HG03457 (cell line): Measurements from ENCODE around the gene C4B.
"Not testable (repeated sequence)": the region's sequence is repeated elsewhere in the genome, so short reads cannot be mapped to it uniquely, and the experiment has no call there.

Experiments
- ATAC-seq: cut with Tn5 transposase; IDR thresholded peaks from one replicate; pipeline ENCODE4 v1.9.1; 2021; ENCODE audit warnings: moderate number of reproducible peaks; ENCODE audit not compliant: unreplicated experiment

Gene C4B

GRCh38 chr6:31980998-31981397 is 33.6 kb upstream of the C4B start:
- not testable (repeated sequence) for ATAC-seq

GRCh38 chr6:31981744-31982143 is 32.9 kb upstream of the C4B start, which contains the start of gene C4A:
Gene C4A (plus strand): TSS chr6:31982057. CDS start chr6:31982108, 51 bp downstream.
- ATAC-seq, result not testable (repeated sequence)

- not testable (repeated sequence) for ATAC-seq
These were observed 25.2 kb upstream of the C4B start for GRCh38 chr6:31989363-31989762.

- not testable (repeated sequence) for ATAC-seq
These were observed 20.2 kb upstream of the C4B start for GRCh38 chr6:31994421-31994820.

GRCh38 chr6:31996385-31996784 is 18.2 kb upstream of the C4B start:
- ATAC-seq, result not testable (repeated sequence)

- not testable (repeated sequence) for ATAC-seq
These were observed 11.9 kb upstream of the C4B start for GRCh38 chr6:32002546-32003268.

GRCh38 chr6:32003301-32003700 is 11.3 kb upstream of the C4B start:
- not testable (repeated sequence) for ATAC-seq

- ATAC-seq, result not testable (repeated sequence)
These were observed 10.2 kb upstream of the C4B start for GRCh38 chr6:32004393-32004792.

- not testable (repeated sequence) for ATAC-seq
These were observed 9.6 kb upstream of the C4B start for GRCh38 chr6:32004864-32005537.

- ATAC-seq, result not testable (repeated sequence)
These were observed 9.1 kb upstream of the C4B start for GRCh38 chr6:32005538-32005880.

- ATAC-seq, result not testable (repeated sequence)
These were observed 8.5 kb upstream of the C4B start for GRCh38 chr6:32005991-32006529.

GRCh38 chr6:32007086-32007485 is 7.5 kb upstream of the C4B start:
- not testable (repeated sequence) for ATAC-seq

- ATAC-seq, result not testable (repeated sequence)
These were observed 6.6 kb upstream of the C4B start for GRCh38 chr6:32008037-32008436.

- not testable (repeated sequence) for ATAC-seq
These were observed 6.0 kb upstream of the C4B start for GRCh38 chr6:32008616-32009015.

- ATAC-seq, result not testable (repeated sequence)
These were observed 5.1 kb upstream of the C4B start for GRCh38 chr6:32009537-32009936.

- ATAC-seq, result not testable (repeated sequence)
These were observed 3.6 kb upstream of the C4B start for GRCh38 chr6:32010856-32011530.

GRCh38 chr6:32012941-32013617 is 1.5 kb upstream of the C4B start:
- not testable (repeated sequence) for ATAC-seq

- ATAC-seq, result not testable (repeated sequence)
These were observed 857 bp upstream of the C4B start for GRCh38 chr6:32013738-32014137.

GRCh38 chr6:32022100-32022499 is 7.5 kb downstream of the C4B start:
- not testable (repeated sequence) for ATAC-seq

GRCh38 chr6:32028631-32029030 is 14.0 kb downstream of the C4B start:
- not testable (repeated sequence) for ATAC-seq

GRCh38 chr6:32029553-32029952 is 15.0 kb downstream of the C4B start:
- ATAC-seq, result not testable (repeated sequence)
